Endothelial cell (in vitro differentiated cells): ENCODE data around the gene UBE2QL1. TPM values are rescaled to one million over a fixed set of nuclear protein-coding genes. Genes with fewer than 3 reads are reported as not detected.

ENCODE experiments used
- DNase-seq: peaks from one replicate; pipeline ENCODE4 v3.0.0; 2021; ENCODE audit warnings: low spot score
- H3K27ac Mint-ChIP-seq: one replicate; pipeline ENCODE4 v1.8.0; 2021; ENCODE audit warnings: mixed read lengths, inconsistent platforms; ENCODE audit not compliant: unreplicated experiment
- H3K27me3 Mint-ChIP-seq: one replicate; pipeline ENCODE4 v1.8.0; 2021; ENCODE audit warnings: mild to moderate bottlenecking, moderate library complexity, mixed read lengths, inconsistent platforms; ENCODE audit not compliant: unreplicated experiment
- H3K36me3 Mint-ChIP-seq: one replicate; pipeline ENCODE4 v1.8.0; 2021; ENCODE audit warnings: mild to moderate bottlenecking, low read depth, mixed read lengths, inconsistent platforms; ENCODE audit not compliant: unreplicated experiment
- H3K4me1 Mint-ChIP-seq: one replicate; pipeline ENCODE4 v1.8.0; 2021; ENCODE audit warnings: mild to moderate bottlenecking, mixed read lengths, inconsistent platforms; ENCODE audit not compliant: unreplicated experiment
- H3K4me3 Mint-ChIP-seq: one replicate; pipeline ENCODE4 v1.8.0; 2021; ENCODE audit warnings: mild to moderate bottlenecking, mixed read lengths, inconsistent platforms; ENCODE audit not compliant: unreplicated experiment
- H3K9me3 Mint-ChIP-seq: one replicate; pipeline ENCODE4 v1.8.0; 2021; ENCODE audit warnings: mixed read lengths, inconsistent platforms; ENCODE audit not compliant: unreplicated experiment
- total RNA-seq: library from RNA; stranded (reverse); fragmentation: NEBNext Ultra II Directional; extraction: Animal tissue kit (Norgen Biotek cat#: 25700); gene quantifications from one replicate; pipeline ENCODE4 v1.2.1, GENCODE V29; 2021; ENCODE audit not compliant: unreplicated experiment
- TF ChIP-seq, protein P1 (sequence below): fragments of 200-600 bp; sonication (generic); IDR thresholded peaks from one replicate; pipeline ENCODE4 v1.5.0; 2021; ENCODE audit warnings: antibody characterized with exemption; ENCODE audit not compliant: unreplicated experiment

The UBE2QL1 gene
- total RNA-seq, 1 donor from 2014 or later, result 0.85 TPM

DNA sequence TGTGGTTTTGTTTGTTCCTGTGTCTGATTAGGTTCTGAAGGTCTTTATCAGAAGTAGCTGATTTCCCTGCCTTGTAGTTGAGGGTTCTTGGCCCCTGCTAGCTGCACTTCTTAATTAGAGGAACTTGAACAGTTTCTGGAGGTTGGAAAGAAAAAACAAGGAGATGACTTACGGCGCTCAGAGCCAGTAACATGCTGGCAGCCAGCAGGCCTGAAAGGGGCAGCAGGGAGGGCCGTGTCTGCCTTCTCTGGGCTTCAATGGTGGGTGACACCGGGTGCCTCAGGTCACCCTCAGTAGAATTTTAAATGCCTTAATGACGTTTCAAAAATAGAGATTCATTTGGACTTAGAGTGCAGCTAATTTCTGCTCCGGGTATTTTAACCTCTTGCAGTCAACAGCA, 15.8 kb downstream of the UBE2QL1 start:
- Mint-ChIP-seq H3K9me3 (no peaks in the 10 kb centered on the region), H3K27ac (no peak overlapping the region), H3K36me3 (no peaks in the 10 kb centered on the region), H3K4me1 (peaks cover 22% of the 10 kb centered on the region), H3K27me3 (no peaks in the 10 kb centered on the region), H3K4me3 (no peak overlapping the region)
- DNase-seq, result no peak
- TF ChIP-seq, protein P1, sequence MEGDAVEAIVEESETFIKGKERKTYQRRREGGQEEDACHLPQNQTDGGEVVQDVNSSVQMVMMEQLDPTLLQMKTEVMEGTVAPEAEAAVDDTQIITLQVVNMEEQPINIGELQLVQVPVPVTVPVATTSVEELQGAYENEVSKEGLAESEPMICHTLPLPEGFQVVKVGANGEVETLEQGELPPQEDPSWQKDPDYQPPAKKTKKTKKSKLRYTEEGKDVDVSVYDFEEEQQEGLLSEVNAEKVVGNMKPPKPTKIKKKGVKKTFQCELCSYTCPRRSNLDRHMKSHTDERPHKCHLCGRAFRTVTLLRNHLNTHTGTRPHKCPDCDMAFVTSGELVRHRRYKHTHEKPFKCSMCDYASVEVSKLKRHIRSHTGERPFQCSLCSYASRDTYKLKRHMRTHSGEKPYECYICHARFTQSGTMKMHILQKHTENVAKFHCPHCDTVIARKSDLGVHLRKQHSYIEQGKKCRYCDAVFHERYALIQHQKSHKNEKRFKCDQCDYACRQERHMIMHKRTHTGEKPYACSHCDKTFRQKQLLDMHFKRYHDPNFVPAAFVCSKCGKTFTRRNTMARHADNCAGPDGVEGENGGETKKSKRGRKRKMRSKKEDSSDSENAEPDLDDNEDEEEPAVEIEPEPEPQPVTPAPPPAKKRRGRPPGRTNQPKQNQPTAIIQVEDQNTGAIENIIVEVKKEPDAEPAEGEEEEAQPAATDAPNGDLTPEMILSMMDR, result no peak

DNA sequence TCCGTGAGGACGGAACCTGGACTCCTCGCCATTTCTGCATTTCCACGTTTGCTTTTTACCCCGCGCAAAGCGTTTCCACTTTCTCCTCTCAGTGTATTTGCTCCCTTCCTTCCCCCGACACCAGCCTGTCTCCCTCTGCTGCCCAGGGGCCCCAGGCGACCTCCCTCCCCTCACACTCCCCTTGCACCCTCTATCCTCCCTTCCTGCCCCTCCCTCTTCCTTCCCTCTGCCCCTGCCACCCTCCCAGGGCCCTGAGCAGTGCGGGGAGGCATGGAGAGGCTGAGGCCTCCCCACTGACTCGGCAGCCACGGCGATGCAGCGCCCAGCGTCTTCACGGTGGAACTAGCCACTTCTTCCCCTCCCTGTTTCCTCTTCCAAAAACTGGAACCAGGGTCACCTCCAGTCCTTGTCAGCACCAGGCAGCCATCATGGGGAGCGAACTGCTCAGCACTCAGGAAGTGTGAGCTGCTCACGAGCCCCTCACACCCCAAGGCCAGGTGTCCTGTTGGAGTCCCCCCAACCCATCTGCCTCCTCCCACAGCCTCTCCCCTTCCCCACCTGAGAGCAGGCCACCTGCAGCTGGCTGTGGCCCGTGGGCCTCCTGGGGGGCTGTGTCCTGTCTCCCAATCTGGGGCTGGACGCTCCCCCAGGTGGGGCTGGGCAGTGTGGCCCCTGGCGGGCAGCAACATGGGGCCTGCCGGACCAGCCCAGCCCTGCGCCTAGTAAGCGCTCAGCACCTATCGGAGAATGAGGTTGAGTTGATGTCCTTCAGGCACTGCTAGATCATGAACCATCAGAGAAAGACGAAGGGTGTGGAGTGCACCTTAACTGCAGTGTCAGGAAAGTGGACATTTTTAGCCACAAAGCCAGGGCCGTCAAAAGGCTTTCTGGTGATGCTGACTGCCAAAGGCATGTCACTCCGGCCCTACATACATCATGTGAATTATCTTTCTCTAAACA, 17.5 kb downstream of the UBE2QL1 start:
- DNase-seq, result no peak
- Mint-ChIP-seq H3K27me3 (no peaks in the 10 kb centered on the region), H3K4me1 (peaks cover 22% of the 10 kb centered on the region), H3K27ac (no peak overlapping the region), H3K4me3 (no peak overlapping the region), H3K9me3 (no peaks in the 10 kb centered on the region), H3K36me3 (no peaks in the 10 kb centered on the region)
- TF ChIP-seq, protein P1, result no peak

DNA sequence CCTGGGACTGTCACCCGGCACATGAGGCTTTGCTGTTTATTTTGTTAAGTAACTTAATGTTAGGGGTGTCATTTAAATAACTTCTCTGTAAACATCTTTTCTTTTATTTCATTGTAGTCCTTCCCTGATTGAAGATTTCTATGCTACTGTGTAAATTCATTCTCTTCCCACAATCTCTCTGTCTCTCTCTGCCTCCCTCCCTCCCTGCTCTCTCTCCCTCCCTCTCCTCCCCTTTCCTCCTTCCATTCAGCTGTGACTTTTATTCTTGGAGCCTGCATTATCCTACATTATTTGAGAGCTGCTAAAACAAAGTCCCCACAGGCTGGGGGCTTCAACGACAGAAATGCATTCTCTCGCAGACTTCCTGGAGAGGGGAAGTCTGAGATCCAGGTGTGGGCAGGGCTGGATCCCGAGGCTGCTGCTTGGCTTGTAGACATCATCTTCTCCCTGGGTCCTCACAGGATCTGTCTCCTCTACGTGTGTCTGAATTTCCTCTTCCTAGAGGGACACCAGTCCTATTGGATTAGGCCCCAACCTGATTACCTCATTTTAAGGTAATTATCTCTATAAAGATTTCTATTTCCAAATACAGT, 18.4 kb downstream of the UBE2QL1 start:
- no peak for DNase-seq
- H3K27ac Mint-ChIP-seq, result no peak overlapping the region
- peaks cover 22% of the 10 kb centered on the region for H3K4me1 Mint-ChIP-seq
- no peak overlapping the region for H3K4me3 Mint-ChIP-seq
- H3K9me3 Mint-ChIP-seq, result no peaks in the 10 kb centered on the region
- peaks cover 1% of the 10 kb centered on the region for H3K27me3 Mint-ChIP-seq
- no peaks in the 10 kb centered on the region for H3K36me3 Mint-ChIP-seq
- TF ChIP-seq, protein P1, result no peak

DNA sequence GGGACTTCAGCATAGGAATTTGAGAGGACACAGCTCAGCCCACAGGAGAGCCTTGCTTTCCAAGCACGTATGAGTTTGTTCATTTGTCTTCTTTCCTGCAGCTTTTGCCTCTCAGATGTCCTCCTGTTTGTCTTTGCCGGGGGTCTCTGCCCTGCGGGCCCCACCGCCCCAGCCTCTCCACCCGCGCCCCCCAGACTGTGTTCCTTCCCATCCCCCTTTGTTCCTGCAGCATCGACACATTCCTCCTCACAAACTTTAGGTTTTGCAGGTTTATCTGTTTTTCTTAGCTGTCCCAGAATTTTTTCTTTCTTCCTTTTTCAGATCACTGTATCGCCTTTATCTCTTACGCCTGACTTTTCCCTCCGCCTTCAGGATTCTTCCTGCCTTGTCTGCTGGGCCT, 18.9 kb downstream of the UBE2QL1 start:
- Mint-ChIP-seq H3K4me1 (peaks cover 23% of the 10 kb centered on the region), H3K9me3 (no peaks in the 10 kb centered on the region), H3K27me3 (peaks cover 3% of the 10 kb centered on the region), H3K36me3 (no peaks in the 10 kb centered on the region), H3K4me3 (no peak overlapping the region), H3K27ac (no peak overlapping the region)
- no peak for DNase-seq
- TF ChIP-seq, protein P1, result no peak

DNA sequence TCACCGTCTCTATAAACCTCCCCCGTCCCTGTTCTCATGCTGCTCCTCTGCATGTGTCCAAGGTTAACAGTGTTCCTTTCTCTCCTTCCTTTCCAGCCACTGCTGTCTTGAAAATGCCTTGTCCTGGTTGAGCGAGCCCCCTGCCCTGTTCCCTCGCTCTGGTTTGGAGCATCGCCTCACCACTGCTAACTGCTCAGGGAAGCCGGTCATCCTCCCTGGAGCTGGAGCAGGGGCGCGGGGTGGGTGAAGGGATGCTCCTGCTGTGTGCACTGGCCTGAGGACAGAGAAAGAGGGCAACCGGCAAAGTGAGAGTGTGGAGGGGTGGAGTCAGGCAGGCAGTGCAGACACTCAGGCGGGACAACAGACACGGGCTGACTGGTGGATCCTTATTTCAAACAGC, 19.4 kb downstream of the UBE2QL1 start:
- peaks cover 3% of the 10 kb centered on the region for H3K27me3 Mint-ChIP-seq
- no peaks in the 10 kb centered on the region for H3K9me3 Mint-ChIP-seq
- no peak overlapping the region for H3K27ac Mint-ChIP-seq
- H3K4me3 Mint-ChIP-seq, result no peak overlapping the region
- DNase-seq, result no peak
- TF ChIP-seq, protein P1, result no peak
- peaks cover 28% of the 10 kb centered on the region for H3K4me1 Mint-ChIP-seq
- no peaks in the 10 kb centered on the region for H3K36me3 Mint-ChIP-seq
